ENCODE measurements around the gene FHAD1. TPM values are rescaled to one million over a fixed set of nuclear protein-coding genes. Genes with fewer than 3 reads are reported as not detected.
A peak's percentile ranks its signal among the peaks of the same experiment; 100 is the strongest.

The FHAD1 gene
- total and polyA plus RNA-seq, 9 of the 15 experiments (the other 6 are each of a cell fraction or from before 2014, with no cell fraction given) = 0.32 to 2.1 (median 1.5) TPM; not detected in 1

DNA sequence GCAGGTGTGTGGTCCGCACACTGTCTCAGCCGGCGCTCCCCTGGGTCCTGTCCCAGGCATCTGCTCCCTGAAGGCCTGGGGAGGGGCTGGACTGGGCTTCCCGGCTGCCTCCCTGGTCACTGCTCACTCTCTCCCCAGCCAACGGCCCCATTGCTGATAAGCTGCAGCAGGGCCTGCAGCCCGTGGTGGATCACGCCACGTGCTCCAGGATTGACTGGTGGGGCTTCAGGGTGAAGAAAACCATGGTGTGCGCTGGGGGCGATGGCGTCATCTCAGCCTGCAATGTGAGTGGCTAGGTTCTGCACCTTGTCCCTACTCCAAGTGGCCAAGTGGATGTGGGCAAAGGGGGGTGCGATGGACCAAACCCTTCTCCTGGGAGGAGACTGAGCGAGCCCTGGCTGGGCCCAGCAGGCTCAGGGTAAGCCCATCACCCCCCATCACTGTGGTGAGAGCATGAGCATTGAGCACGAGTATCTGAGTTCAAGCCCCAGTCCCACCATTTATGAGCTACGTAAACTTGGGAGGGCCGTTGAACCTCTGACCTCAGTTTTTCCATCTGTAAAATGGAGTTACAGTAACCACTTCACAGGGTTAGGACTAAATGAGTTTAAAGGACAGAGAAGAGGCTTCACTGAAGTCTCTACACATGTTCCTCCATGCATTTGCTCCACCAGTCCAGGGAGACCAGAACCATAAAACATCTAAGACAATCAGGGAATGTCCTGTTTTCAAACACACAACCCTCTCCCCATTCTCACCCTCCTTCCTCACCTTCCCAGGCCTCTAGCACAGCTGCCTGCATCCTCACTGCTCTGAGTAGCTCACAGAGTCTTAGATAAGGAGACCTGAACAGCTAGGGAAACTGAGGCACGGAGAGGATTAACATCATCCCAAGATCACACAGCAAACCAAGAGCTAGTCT lies 197.7 kb downstream of the FHAD1 start (continued):
- TF ChIP-seq FOXK1 (CRISPR knock-in tag; IDR thresholded peaks at IDR 0.05; ENCODE audit: borderline replicate concordance) = 0 out of 2 replicates have a peak, but pooled peaks have one; percentile 17
- no peak for TF ChIP-seq U2AF2 (optimal IDR thresholded peaks at IDR 0.05; ENCODE audit: low read depth, low read length)
- TF ChIP-seq BHLHE40 (IDR thresholded peaks at IDR 0.05; ENCODE audit: low read length) = peak; percentile 87
- no peak for TF ChIP-seq MECOM (CRISPR knock-in tag; IDR thresholded peaks at IDR 0.05)
- TF ChIP-seq ZNF444 (CRISPR knock-in tag; IDR thresholded peaks at IDR 0.05) = no peak
- TF ChIP-seq ZFP36 (IDR thresholded peaks at IDR 0.05; ENCODE audit: low read depth, low read length, partially characterized antibody) = no peak
- TF ChIP-seq, protein P1, sequence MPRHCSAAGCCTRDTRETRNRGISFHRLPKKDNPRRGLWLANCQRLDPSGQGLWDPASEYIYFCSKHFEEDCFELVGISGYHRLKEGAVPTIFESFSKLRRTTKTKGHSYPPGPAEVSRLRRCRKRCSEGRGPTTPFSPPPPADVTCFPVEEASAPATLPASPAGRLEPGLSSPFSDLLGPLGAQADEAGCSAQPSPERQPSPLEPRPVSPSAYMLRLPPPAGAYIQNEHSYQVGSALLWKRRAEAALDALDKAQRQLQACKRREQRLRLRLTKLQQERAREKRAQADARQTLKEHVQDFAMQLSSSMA (CRISPR knock-in tag; IDR thresholded peaks at IDR 0.05) = no peak
- TF ChIP-seq, protein P2, sequence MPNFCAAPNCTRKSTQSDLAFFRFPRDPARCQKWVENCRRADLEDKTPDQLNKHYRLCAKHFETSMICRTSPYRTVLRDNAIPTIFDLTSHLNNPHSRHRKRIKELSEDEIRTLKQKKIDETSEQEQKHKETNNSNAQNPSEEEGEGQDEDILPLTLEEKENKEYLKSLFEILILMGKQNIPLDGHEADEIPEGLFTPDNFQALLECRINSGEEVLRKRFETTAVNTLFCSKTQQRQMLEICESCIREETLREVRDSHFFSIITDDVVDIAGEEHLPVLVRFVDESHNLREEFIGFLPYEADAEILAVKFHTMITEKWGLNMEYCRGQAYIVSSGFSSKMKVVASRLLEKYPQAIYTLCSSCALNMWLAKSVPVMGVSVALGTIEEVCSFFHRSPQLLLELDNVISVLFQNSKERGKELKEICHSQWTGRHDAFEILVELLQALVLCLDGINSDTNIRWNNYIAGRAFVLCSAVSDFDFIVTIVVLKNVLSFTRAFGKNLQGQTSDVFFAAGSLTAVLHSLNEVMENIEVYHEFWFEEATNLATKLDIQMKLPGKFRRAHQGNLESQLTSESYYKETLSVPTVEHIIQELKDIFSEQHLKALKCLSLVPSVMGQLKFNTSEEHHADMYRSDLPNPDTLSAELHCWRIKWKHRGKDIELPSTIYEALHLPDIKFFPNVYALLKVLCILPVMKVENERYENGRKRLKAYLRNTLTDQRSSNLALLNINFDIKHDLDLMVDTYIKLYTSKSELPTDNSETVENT (CRISPR knock-in tag; IDR thresholded peaks at IDR 0.05) = 0 out of 2 replicates have a peak, but pooled peaks have one; percentile 19
- TF ChIP-seq STAT5B (CRISPR knock-in tag; IDR thresholded peaks at IDR 0.05) = no peak
- TF ChIP-seq ZNF57 (CRISPR knock-in tag; IDR thresholded peaks at IDR 0.05) = no peak
- peak in 1 of 2 experiments; percentile 55; a peak in 2 of 4 replicates for TF ChIP-seq MAZ (CRISPR knock-in tag; conservative IDR thresholded peaks at IDR 0.05 in 1 of 2, IDR thresholded peaks at IDR 0.05 in 1 of 2)
- TF ChIP-seq, protein P3, sequence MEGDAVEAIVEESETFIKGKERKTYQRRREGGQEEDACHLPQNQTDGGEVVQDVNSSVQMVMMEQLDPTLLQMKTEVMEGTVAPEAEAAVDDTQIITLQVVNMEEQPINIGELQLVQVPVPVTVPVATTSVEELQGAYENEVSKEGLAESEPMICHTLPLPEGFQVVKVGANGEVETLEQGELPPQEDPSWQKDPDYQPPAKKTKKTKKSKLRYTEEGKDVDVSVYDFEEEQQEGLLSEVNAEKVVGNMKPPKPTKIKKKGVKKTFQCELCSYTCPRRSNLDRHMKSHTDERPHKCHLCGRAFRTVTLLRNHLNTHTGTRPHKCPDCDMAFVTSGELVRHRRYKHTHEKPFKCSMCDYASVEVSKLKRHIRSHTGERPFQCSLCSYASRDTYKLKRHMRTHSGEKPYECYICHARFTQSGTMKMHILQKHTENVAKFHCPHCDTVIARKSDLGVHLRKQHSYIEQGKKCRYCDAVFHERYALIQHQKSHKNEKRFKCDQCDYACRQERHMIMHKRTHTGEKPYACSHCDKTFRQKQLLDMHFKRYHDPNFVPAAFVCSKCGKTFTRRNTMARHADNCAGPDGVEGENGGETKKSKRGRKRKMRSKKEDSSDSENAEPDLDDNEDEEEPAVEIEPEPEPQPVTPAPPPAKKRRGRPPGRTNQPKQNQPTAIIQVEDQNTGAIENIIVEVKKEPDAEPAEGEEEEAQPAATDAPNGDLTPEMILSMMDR (IDR thresholded peaks at IDR 0.05 in 2 of 3, conservative IDR thresholded peaks at IDR 0.05 in 1 of 3; ENCODE audit: insufficient read depth in 2 of 3, low read depth in 1 of 3, low read length in 3 of 3) = no peak

Measured in K562 (cell line).